ENCODE measurements around the gene FOXP1. TPM values are rescaled to one million over a fixed set of nuclear protein-coding genes. Genes with fewer than 3 reads are reported as not detected.

FOXP1 gene
- total RNA-seq, 4 donors from 2014 or later: 103 to 173 (median 140) TPM

GRCh38 chr3:71559578-71560162 lies 23.9 kb downstream of the FOXP1 start:
- DNase-seq: no peak
- Histone ChIP-seq H3K4me3 (no peak overlapping the region), H3K9me3 (no peaks in the 10 kb centered on the region), H3K36me3 (no peaks in the 10 kb centered on the region), H3K27ac (no peak overlapping the region), H3K4me1 (peaks cover 0 to 16% (median 0%) of the 10 kb centered on the region in 4 donors), H3K27me3 (no peaks in the 10 kb centered on the region)
- TF ChIP-seq POLR2A (IDR thresholded peaks at IDR 0.05): no peak
- TF ChIP-seq, protein P1, sequence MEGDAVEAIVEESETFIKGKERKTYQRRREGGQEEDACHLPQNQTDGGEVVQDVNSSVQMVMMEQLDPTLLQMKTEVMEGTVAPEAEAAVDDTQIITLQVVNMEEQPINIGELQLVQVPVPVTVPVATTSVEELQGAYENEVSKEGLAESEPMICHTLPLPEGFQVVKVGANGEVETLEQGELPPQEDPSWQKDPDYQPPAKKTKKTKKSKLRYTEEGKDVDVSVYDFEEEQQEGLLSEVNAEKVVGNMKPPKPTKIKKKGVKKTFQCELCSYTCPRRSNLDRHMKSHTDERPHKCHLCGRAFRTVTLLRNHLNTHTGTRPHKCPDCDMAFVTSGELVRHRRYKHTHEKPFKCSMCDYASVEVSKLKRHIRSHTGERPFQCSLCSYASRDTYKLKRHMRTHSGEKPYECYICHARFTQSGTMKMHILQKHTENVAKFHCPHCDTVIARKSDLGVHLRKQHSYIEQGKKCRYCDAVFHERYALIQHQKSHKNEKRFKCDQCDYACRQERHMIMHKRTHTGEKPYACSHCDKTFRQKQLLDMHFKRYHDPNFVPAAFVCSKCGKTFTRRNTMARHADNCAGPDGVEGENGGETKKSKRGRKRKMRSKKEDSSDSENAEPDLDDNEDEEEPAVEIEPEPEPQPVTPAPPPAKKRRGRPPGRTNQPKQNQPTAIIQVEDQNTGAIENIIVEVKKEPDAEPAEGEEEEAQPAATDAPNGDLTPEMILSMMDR (IDR thresholded peaks at IDR 0.05): no peak

GRCh38 chr3:71559021-71559420 lies 24.5 kb downstream of the FOXP1 start:
- H3K27me3 ChIP-seq: no peaks in the 10 kb centered on the region
- no peak overlapping the region for H3K4me3 ChIP-seq
- no peaks in the 10 kb centered on the region for H3K36me3 ChIP-seq
- H3K9me3 ChIP-seq: no peaks in the 10 kb centered on the region
- no peak for DNase-seq
- no peak for TF ChIP-seq POLR2A (IDR thresholded peaks at IDR 0.05)
- TF ChIP-seq, protein P1 (IDR thresholded peaks at IDR 0.05): no peak
- peaks cover 0 to 14% (median 0%) of the 10 kb centered on the region in 4 donors for H3K4me1 ChIP-seq
- no peak overlapping the region for H3K27ac ChIP-seq

GRCh38 chr3:71554649-71555048 lies 28.9 kb downstream of the FOXP1 start:
- Histone ChIP-seq H3K36me3 (no peaks in the 10 kb centered on the region), H3K9me3 (no peaks in the 10 kb centered on the region), H3K27me3 (no peaks in the 10 kb centered on the region), H3K27ac (no peak overlapping the region), H3K4me1 (no peaks in the 10 kb centered on the region), H3K4me3 (no peak overlapping the region)
- no peak for DNase-seq
- no peak for TF ChIP-seq POLR2A (IDR thresholded peaks at IDR 0.05)
- TF ChIP-seq, protein P1 (IDR thresholded peaks at IDR 0.05): no peak

GRCh38 chr3:71551311-71551919 lies 32.1 kb downstream of the FOXP1 start:
- TF ChIP-seq POLR2A (IDR thresholded peaks at IDR 0.05): no peak
- TF ChIP-seq, protein P1 (IDR thresholded peaks at IDR 0.05): no peak
- Histone ChIP-seq H3K4me1 (no peaks in the 10 kb centered on the region), H3K27me3 (no peaks in the 10 kb centered on the region), H3K9me3 (no peaks in the 10 kb centered on the region), H3K36me3 (no peaks in the 10 kb centered on the region), H3K4me3 (no peak overlapping the region), H3K27ac (no peak overlapping the region)
- DNase-seq: no peak

GRCh38 chr3:71549951-71550350 lies 33.6 kb downstream of the FOXP1 start:
- Histone ChIP-seq H3K4me1 (no peaks in the 10 kb centered on the region), H3K36me3 (no peaks in the 10 kb centered on the region), H3K9me3 (no peaks in the 10 kb centered on the region), H3K27ac (no peak overlapping the region), H3K27me3 (no peaks in the 10 kb centered on the region), H3K4me3 (no peak overlapping the region)
- no peak for DNase-seq
- no peak for TF ChIP-seq POLR2A (IDR thresholded peaks at IDR 0.05)
- TF ChIP-seq, protein P1 (IDR thresholded peaks at IDR 0.05): no peak
